ENCODE measurements around the gene CHCHD2. TPM values are rescaled to one million over a fixed set of nuclear protein-coding genes. Genes with fewer than 3 reads are reported as not detected.

Gene CHCHD2
- total and polyA plus RNA-seq, 2 donors = 350 to 550 TPM

Other genes starting within 250 kb of the CHCHD2 start
- gene SEPTIN14, start 243.7 kb downstream of the CHCHD2 start, total RNA-seq = not detected
- gene SEPTIN14, start 243.7 kb downstream of the CHCHD2 start, polyA plus RNA-seq = under 0.01 TPM
- 4.0 TPM for gene ZNF713, start 219.0 kb downstream of the CHCHD2 start, total RNA-seq
- gene ZNF713, start 219.0 kb downstream of the CHCHD2 start, polyA plus RNA-seq = 2.3 TPM
- gene MRPS17, start 154.6 kb downstream of the CHCHD2 start, total RNA-seq = 14.7 TPM
- 17.1 TPM for gene MRPS17, start 154.6 kb downstream of the CHCHD2 start, polyA plus RNA-seq
- 38.4 TPM for gene NIPSNAP2, start 141.9 kb downstream of the CHCHD2 start, total RNA-seq
- 61.3 TPM for gene NIPSNAP2, start 141.9 kb downstream of the CHCHD2 start, polyA plus RNA-seq
- 14.0 TPM for gene PSPH, start 55.0 kb downstream of the CHCHD2 start, total RNA-seq
- 8.2 TPM for gene PSPH, start 55.0 kb downstream of the CHCHD2 start, polyA plus RNA-seq
- gene CCT6A, start 54.7 kb downstream of the CHCHD2 start, total RNA-seq = 135 TPM
- 198 TPM for gene CCT6A, start 54.7 kb downstream of the CHCHD2 start, polyA plus RNA-seq
- gene SUMF2, start 42.2 kb downstream of the CHCHD2 start, total RNA-seq = 91.7 TPM
- 98.7 TPM for gene SUMF2, start 42.2 kb downstream of the CHCHD2 start, polyA plus RNA-seq
- 0.85 TPM for gene PHKG1, start 13.5 kb downstream of the CHCHD2 start, total RNA-seq
- gene PHKG1, start 13.5 kb downstream of the CHCHD2 start, polyA plus RNA-seq = 1.7 TPM
- gene NUPR2, start 9.9 kb upstream of the CHCHD2 start, total RNA-seq = 0.38 TPM
- gene NUPR2, start 9.9 kb upstream of the CHCHD2 start, polyA plus RNA-seq = 0.75 TPM